Testis (tissue), 3 donors: Measurements from ENCODE around the gene C14orf93. TPM values are rescaled to one million over a fixed set of nuclear protein-coding genes. Genes with fewer than 3 reads are reported as not detected.
A peak's percentile ranks its signal among the peaks of the same experiment; 100 is the strongest.

ENCODE experiments used
- DNase-seq: peaks from one replicate; pipeline ENCODE4 v3.0.0-alpha.2; 2019
- H3K27ac ChIP-seq, 2 donors: fragments of 200-600 bp; sonication (generic); one replicate each; pipeline ENCODE4 v1.5.1; 2019
- H3K27me3 ChIP-seq: fragments of 200-600 bp; sonication (generic); one replicate; pipeline ENCODE4 v1.5.1; 2019
- H3K36me3 ChIP-seq: fragments of 200-600 bp; sonication (generic); one replicate; pipeline ENCODE4 v1.5.1; 2017; ENCODE audit warnings: low read depth; ENCODE audit errors: missing control alignments
- H3K4me1 ChIP-seq: fragments of 200-600 bp; sonication (generic); one replicate; pipeline ENCODE4 v1.5.1; 2019
- H3K4me3 ChIP-seq, 2 donors: fragments of 200-600 bp; sonication (generic); one replicate each; pipeline ENCODE4 v1.5.1; 2017 to 2019
- H3K9me3 ChIP-seq: fragments of 200-600 bp; sonication (generic); one replicate; pipeline ENCODE4 v1.5.1; 2017
- POLR2A ChIP-seq: fragments of 450-650 bp; IDR thresholded peaks from one replicate; pipeline ENCODE4 v1.6.1; 2017; ENCODE audit warnings: antibody characterized with exemption, mild to moderate bottlenecking, moderate library complexity
- WGBS, 2 donors: methylation state at CpG; one replicate each; pipeline ENCODE4 v1.1.5; 2018; 5-methylcytosine and 5-hydroxymethylcytosine counted together
- intact Hi-C: fragments of 100-400 bp; cut with DNase I; formaldehyde crosslinking; loops from one replicate; pipeline ENCODE4 v1.15.1; 2023; ENCODE audit warnings: low total_unique reads
- polyA plus RNA-seq: library from polyadenylated mRNA; stranded (reverse); fragments of 350-450 nt; fragmentation: Illumina TruSeq; extraction: RNeasy Lipid Tissue Mini Kit (QIAGEN cat#74804); gene quantifications from one replicate; pipeline ENCODE4 v1.2.3, GENCODE V29; 2014; ENCODE audit warnings: low read depth, low replicate concordance; ENCODE audit not compliant: insufficient read depth
- total RNA-seq, 2 donors: library from RNA; depleted of rRNA; stranded (reverse); fragments of >200 nt; gene quantifications; one replicate each; pipeline ENCODE4 v1.2.3, GENCODE V29; 2016
- TF ChIP-seq, protein P1 (sequence below), 3 experiments: fragments of 450-650 bp in 2 of 3; fragments of 200-600 bp in 1 of 3; sonication (generic) in 1 of 3; IDR thresholded peaks; one replicate each; pipeline ENCODE4 v1.5.1; 2016 to 2019; ENCODE audit warnings: antibody characterized with exemption in 3 of 3, mild to moderate bottlenecking in 2 of 3, moderate library complexity in 1 of 3

The C14orf93 gene
- total and polyA plus RNA-seq, 3 donors from 2014 or later: 4.5 to 17.5 (median 12.5) TPM

DNA sequence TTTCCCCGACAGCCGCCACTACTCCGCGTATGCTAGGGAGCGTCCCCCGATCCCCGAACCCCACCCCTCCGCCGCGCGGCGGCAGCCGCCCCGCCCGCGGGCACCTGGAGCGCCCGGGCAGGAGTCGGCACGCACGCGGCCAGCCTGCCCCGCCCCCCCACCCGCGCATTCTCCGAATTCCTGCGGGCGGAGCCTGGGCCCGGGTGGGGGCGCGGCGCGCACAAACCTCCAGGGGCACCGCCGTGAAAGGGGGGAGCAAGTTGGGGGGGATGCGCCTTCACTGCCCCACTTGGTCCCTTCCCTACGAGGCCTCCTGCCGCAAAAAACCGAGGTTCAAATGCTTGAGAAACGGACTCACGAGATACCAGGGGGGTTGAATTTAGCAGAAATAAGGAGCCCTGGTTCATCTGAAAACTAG is 29.3 kb downstream of the C14orf93 start:
- Histone ChIP-seq H3K9me3 (no peaks in the 10 kb centered on the region), H3K27me3 (no peaks in the 10 kb centered on the region), H3K27ac (peak overlapping the region in 1 of 2 donors; percentile 12), H3K36me3 (no peaks in the 10 kb centered on the region), H3K4me3 (peak overlapping the region; percentile 63 to 75), H3K4me1 (peaks cover 14% of the 10 kb centered on the region)
- intact Hi-C loops: no loop called here
- no peak for DNase-seq
- 2 to 5% methylated on average over 10 to 34 of the region's 41 CpGs for WGBS, 2 donors
- TF ChIP-seq, protein P1, sequence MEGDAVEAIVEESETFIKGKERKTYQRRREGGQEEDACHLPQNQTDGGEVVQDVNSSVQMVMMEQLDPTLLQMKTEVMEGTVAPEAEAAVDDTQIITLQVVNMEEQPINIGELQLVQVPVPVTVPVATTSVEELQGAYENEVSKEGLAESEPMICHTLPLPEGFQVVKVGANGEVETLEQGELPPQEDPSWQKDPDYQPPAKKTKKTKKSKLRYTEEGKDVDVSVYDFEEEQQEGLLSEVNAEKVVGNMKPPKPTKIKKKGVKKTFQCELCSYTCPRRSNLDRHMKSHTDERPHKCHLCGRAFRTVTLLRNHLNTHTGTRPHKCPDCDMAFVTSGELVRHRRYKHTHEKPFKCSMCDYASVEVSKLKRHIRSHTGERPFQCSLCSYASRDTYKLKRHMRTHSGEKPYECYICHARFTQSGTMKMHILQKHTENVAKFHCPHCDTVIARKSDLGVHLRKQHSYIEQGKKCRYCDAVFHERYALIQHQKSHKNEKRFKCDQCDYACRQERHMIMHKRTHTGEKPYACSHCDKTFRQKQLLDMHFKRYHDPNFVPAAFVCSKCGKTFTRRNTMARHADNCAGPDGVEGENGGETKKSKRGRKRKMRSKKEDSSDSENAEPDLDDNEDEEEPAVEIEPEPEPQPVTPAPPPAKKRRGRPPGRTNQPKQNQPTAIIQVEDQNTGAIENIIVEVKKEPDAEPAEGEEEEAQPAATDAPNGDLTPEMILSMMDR (IDR thresholded peaks at IDR 0.05): no peak
- no peak for TF ChIP-seq POLR2A

DNA sequence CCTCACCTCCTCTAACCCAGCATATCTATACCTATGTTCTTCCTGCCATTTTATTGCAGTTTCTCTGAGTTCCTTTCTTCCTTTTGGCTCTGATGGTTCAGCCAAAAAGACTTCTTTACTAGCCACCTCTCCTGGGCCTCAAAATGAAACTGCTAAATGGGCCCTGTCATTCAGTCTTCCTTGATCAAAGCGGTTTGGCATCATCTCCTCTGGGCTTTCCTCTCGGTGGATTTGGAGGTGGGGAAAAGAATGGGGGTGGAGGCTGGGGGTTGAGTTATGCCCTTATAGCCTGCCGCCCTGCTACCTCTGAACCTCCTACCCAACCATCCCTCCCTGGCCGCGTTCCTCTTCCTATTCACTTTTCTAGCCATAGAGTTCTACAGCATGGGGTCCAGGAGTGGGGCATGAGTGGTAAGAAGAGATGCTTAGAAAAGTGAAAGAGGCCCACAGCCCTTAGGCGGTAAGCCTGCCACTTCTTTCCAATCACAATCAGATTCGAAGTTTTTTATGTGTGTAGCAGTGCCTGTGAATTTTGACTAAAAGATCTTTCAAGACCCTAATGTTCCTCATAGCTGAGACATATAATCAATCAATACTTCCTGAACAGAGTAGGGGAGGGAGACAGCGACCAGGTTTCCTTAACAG is 30.1 kb downstream of the C14orf93 start:
- TF ChIP-seq POLR2A: no peak
- TF ChIP-seq, protein P1 (IDR thresholded peaks at IDR 0.05): no peak
- Histone ChIP-seq H3K36me3 (no peaks in the 10 kb centered on the region), H3K27me3 (no peaks in the 10 kb centered on the region), H3K4me1 (peaks cover 14% of the 10 kb centered on the region), H3K4me3 (no peak overlapping the region), H3K27ac (peak overlapping the region in 1 of 2 donors; percentile 12), H3K9me3 (no peaks in the 10 kb centered on the region)
- 43 to 55% methylated on average over 8 of the region's 8 CpGs for WGBS, 2 donors
- DNase-seq: no peak
- intact Hi-C loops: no loop called here

DNA sequence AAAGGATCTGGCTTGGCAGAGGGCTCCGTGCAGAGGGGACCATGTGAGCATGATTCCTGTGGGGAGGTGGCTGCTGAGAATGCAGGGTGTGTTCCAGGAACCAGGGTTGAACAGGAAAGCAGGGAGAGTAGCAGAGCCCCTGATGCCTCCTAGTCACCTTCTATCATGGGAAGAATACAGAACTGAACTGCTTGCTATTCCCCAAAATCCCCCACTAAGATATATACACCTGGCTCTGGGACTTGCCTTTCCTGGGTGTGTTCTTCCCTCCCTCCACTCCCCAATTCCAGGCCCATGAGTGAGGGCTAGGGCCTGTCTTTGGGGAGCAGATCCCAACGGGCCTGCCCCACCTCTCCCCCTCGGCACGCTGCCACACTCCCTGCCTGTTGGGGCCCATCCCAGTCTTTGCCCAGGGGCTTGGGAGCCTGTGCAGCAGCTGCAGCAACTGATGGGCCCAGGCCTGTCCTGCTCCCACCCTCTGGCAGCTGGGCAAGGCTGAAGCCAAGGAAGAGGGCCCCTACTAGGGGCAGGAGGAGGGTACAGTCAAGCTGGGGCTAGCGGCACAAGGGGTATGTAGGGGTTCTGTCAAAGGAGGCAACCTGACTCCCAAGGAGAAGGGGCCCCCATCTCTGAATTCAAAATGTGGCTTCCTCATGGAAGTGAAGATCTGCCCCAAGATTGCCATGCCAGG is 30.8 kb downstream of the C14orf93 start:
- Histone ChIP-seq H3K36me3 (no peaks in the 10 kb centered on the region), H3K4me3 (no peak overlapping the region), H3K27ac (no peak overlapping the region), H3K9me3 (no peaks in the 10 kb centered on the region), H3K27me3 (no peaks in the 10 kb centered on the region), H3K4me1 (peaks cover 14% of the 10 kb centered on the region)
- WGBS, 2 donors: 61 to 68% methylated on average over 5 of the region's 5 CpGs
- intact Hi-C loops: no loop called here
- TF ChIP-seq, protein P1 (IDR thresholded peaks at IDR 0.05): no peak
- TF ChIP-seq POLR2A: no peak
- DNase-seq: no peak

DNA sequence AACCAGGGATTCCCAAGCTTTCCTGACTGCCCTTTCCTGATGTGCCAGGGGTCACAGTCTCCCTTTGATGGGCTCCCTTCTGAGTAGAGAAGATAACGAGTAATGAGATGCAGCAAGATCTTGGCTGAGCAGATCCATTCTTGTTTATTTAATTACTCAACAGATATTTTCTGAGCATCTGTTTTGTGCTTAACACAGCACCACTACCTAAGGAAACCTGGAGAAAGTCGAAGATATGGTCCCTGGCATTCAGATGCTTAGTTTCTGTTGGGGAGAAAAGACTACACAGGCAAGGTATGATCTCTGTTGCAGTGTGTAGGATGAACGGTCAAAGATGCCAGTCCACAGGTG is 31.5 kb downstream of the C14orf93 start:
- 71 to 82% methylated on average over 3 of the region's 3 CpGs for WGBS, 2 donors
- intact Hi-C loops: no loop called here
- Histone ChIP-seq H3K4me1 (peaks cover 14% of the 10 kb centered on the region), H3K9me3 (no peaks in the 10 kb centered on the region), H3K27ac (no peak overlapping the region), H3K36me3 (no peaks in the 10 kb centered on the region), H3K4me3 (no peak overlapping the region), H3K27me3 (no peaks in the 10 kb centered on the region)
- TF ChIP-seq, protein P1 (IDR thresholded peaks at IDR 0.05): no peak
- TF ChIP-seq POLR2A: no peak
- DNase-seq: no peak
